Breast epithelium (tissue), 3 donors: ENCODE measurements around the gene LPAR2.

Experiments used
- POLR2AphosphoS5 ChIP-seq, 3 donors: sonication (generic); formaldehyde crosslinking; IDR thresholded peaks; one replicate each; pipeline ENCODE4 v1.6.1; 2017; ENCODE audit warnings: antibody characterized with exemption in 3 of 3
- TF ChIP-seq, protein P1 (sequence below), 3 donors: fragments of 450-650 bp; IDR thresholded peaks; one replicate each; pipeline ENCODE4 v1.5.1; 2016 to 2017; ENCODE audit warnings: antibody characterized with exemption in 3 of 3, mild to moderate bottlenecking in 3 of 3, moderate library complexity in 3 of 3

DNA sequence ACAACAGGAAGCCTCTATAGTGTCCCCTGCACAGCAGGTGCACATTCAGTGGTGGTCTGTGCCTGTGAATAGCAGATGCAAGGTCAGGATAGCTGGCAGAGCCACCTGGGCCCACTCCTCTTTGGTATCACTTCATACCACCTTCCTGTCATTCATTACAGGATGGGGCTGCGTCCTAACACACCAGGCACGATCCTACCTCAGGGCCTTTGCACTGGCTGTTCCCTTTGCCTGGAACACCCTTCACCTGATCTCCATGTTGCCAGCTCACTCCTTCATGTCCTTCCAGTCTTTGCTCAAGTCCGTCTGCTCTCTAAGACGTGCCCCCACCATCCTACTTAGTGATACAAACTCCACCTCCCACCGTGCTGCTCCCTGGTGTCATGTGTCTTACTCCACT is 4.6 kb upstream of the LPAR2 start:
- TF ChIP-seq, protein P1, sequence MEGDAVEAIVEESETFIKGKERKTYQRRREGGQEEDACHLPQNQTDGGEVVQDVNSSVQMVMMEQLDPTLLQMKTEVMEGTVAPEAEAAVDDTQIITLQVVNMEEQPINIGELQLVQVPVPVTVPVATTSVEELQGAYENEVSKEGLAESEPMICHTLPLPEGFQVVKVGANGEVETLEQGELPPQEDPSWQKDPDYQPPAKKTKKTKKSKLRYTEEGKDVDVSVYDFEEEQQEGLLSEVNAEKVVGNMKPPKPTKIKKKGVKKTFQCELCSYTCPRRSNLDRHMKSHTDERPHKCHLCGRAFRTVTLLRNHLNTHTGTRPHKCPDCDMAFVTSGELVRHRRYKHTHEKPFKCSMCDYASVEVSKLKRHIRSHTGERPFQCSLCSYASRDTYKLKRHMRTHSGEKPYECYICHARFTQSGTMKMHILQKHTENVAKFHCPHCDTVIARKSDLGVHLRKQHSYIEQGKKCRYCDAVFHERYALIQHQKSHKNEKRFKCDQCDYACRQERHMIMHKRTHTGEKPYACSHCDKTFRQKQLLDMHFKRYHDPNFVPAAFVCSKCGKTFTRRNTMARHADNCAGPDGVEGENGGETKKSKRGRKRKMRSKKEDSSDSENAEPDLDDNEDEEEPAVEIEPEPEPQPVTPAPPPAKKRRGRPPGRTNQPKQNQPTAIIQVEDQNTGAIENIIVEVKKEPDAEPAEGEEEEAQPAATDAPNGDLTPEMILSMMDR (IDR thresholded peaks at IDR 0.05): no peak
- TF ChIP-seq POLR2AphosphoS5 (IDR thresholded peaks at IDR 0.05): no peak
